GM23248 (cell line): Measurements from ENCODE around the gene ARHGAP45. TPM values are rescaled to one million over a fixed set of nuclear protein-coding genes. Genes with fewer than 3 reads are reported as not detected.
"Not testable (repeated sequence)": the region's sequence is repeated elsewhere in the genome, so short reads cannot be mapped to it uniquely, and the experiment has no call there.

ENCODE experiments used
- DNase-seq: peaks from one replicate; pipeline ENCODE4 v3.0.0-alpha.2; 2015
- H2AFZ ChIP-seq: fragments of 200-600 bp; sonication (generic); 2 replicates; pipeline ENCODE4 v1.6.1; 2016; ENCODE audit warnings: antibody characterized with exemption
- H3F3A ChIP-seq: fragments of 200-600 bp; sonication (generic); 2 replicates; pipeline ENCODE4 v1.6.1; 2016; ENCODE audit warnings: mild to moderate bottlenecking, antibody characterized with exemption, mixed run types; ENCODE audit not compliant: insufficient read depth
- H3K27ac ChIP-seq: fragments of 200-600 bp; sonication (generic); 2 replicates; pipeline ENCODE4 v1.5.1; 2016; ENCODE audit warnings: mild to moderate bottlenecking
- H3K27me3 ChIP-seq: fragments of 200-600 bp; sonication (generic); replicated peaks from 2 replicates; pipeline ENCODE4 v1.6.1; 2016; ENCODE audit warnings: mild to moderate bottlenecking; ENCODE audit not compliant: insufficient read depth
- H3K36me3 ChIP-seq: fragments of 200-600 bp; sonication (generic); 2 replicates; pipeline ENCODE4 v1.6.1; 2016; ENCODE audit warnings: low read depth, mild to moderate bottlenecking
- H3K4me1 ChIP-seq: fragments of 200-600 bp; sonication (generic); 2 replicates; pipeline ENCODE4 v1.6.1; 2016; ENCODE audit warnings: mild to moderate bottlenecking; ENCODE audit not compliant: insufficient read depth
- H3K4me2 ChIP-seq: fragments of 200-600 bp; sonication (generic); one replicate; pipeline ENCODE4 v1.6.1; 2016; ENCODE audit warnings: mild to moderate bottlenecking; ENCODE audit not compliant: unreplicated experiment
- H3K4me3 ChIP-seq: fragments of 200-600 bp; sonication (generic); 2 replicates; pipeline ENCODE4 v1.5.1; 2016; ENCODE audit warnings: mild to moderate bottlenecking
- H3K79me2 ChIP-seq: fragments of 200-600 bp; sonication (generic); 2 replicates; pipeline ENCODE4 v1.6.1; 2016; ENCODE audit warnings: mild to moderate bottlenecking; ENCODE audit not compliant: insufficient read depth
- H3K9ac ChIP-seq: fragments of 200-600 bp; sonication (generic); 2 replicates; pipeline ENCODE4 v1.6.1; 2016; ENCODE audit warnings: mild to moderate bottlenecking
- H3K9me2 ChIP-seq: fragments of 200-600 bp; sonication (generic); 2 replicates; pipeline ENCODE4 v1.6.1; 2016; ENCODE audit warnings: mixed run types, mild to moderate bottlenecking, moderate library complexity; ENCODE audit not compliant: insufficient read depth
- H3K9me3 ChIP-seq: fragments of 200-600 bp; sonication (generic); one replicate; pipeline ENCODE4 v1.6.1; 2017; ENCODE audit warnings: low read depth
- H4K20me1 ChIP-seq: fragments of 200-600 bp; sonication (generic); 2 replicates; pipeline ENCODE4 v1.6.0; 2016; ENCODE audit not compliant: insufficient read depth
- EZH2 ChIP-seq: fragments of 200-600 bp; sonication (generic); IDR thresholded peaks from 2 replicates; pipeline ENCODE4 v1.6.1; 2018; ENCODE audit warnings: antibody characterized with exemption, mild to moderate bottlenecking; ENCODE audit not compliant: insufficient read depth, poor library complexity, severe bottlenecking
- EZH2phosphoT487 ChIP-seq: fragments of 200-600 bp; sonication (generic); IDR thresholded peaks from 2 replicates; pipeline ENCODE4 v1.6.1; 2018; ENCODE audit warnings: antibody characterized with exemption, moderate library complexity, mild to moderate bottlenecking, low read depth; ENCODE audit not compliant: insufficient read depth
- WGBS, 2 experiments: methylation state at CpG; one replicate each; pipeline ENCODE4 v1.1.6; 2015 to 2017; ENCODE audit warnings: low lambda C conversion rate in 2 of 2, low coverage in 1 of 2; ENCODE audit errors: missing lambda C conversion rate in 2 of 2; 5-methylcytosine and 5-hydroxymethylcytosine counted together
- in situ Hi-C: fragments of 300-500 bp; cut with MboI; formaldehyde crosslinking; loops from 2 replicates; pipeline ENCODE4 v1.15.0; 2020
- polyA plus RNA-seq: library from polyadenylated mRNA; unstranded; fragments of >200 nt; fragmentation: Nextera tagmentation; extraction: Ambion mirVana; gene quantifications from 2 replicates; pipeline ENCODE4 v1.2.1, GENCODE V29; 2016
- total RNA-seq: library from RNA; depleted of rRNA; stranded (reverse); fragments of >200 nt; shearing (Covaris generic); gene quantifications from 2 replicates; pipeline ENCODE4 v1.2.3, GENCODE V29; 2014

Gene ARHGAP45
- total and polyA plus RNA-seq, 2 experiments from 2014 or later = 3.5 to 6.3 TPM

- 53 to 60% methylated on average over 18 of the region's 18 CpGs for WGBS, 2 experiments
- Histone ChIP-seq H3K4me3 (peak overlapping the region; percentile 85), H2AFZ (no peak overlapping the region), H3F3A (peaks cover 17% of the 10 kb centered on the region), H3K36me3 (no peaks in the 10 kb centered on the region), H3K27ac (peak overlapping the region; percentile 85), H4K20me1 (no peaks in the 10 kb centered on the region; the same call in 1 of the 2 replicates), H3K9ac (peak overlapping the region; percentile 94), H3K27me3 (no peaks in the 10 kb centered on the region), H3K4me1 (peaks cover 33% of the 10 kb centered on the region), H3K9me2 (no peaks in the 10 kb centered on the region), H3K9me3 (no peaks in the 10 kb centered on the region), H3K4me2 (peak overlapping the region; percentile 92), H3K79me2 (peaks cover 63% of the 10 kb centered on the region)
- in situ Hi-C loops = no loop called here
- TF ChIP-seq EZH2phosphoT487 = no peak
- TF ChIP-seq EZH2 = no peak
- no peak for DNase-seq
Measured at GRCh38 chr19:1019616-1019961, 47.4 kb upstream of the ARHGAP45 start.

GRCh38 chr19:1019980-1020867, 46.7 kb upstream of the ARHGAP45 start:
- Histone ChIP-seq H3K36me3 (no peaks in the 10 kb centered on the region), H3K4me3 (peak overlapping the region; percentile 85), H3K9me2 (no peaks in the 10 kb centered on the region), H3K4me2 (peak overlapping the region; percentile 92), H3K27me3 (no peaks in the 10 kb centered on the region), H3K27ac (peak overlapping the region; percentile 85), H3K9ac (peak overlapping the region; percentile 94), H4K20me1 (no peaks in the 10 kb centered on the region; the same call in 1 of the 2 replicates), H3F3A (peaks cover 17% of the 10 kb centered on the region), H2AFZ (no peak overlapping the region), H3K9me3 (no peaks in the 10 kb centered on the region), H3K79me2 (peaks cover 57% of the 10 kb centered on the region), H3K4me1 (peaks cover 33% of the 10 kb centered on the region)
- no peak for DNase-seq
- no peak for TF ChIP-seq EZH2
- no peak for TF ChIP-seq EZH2phosphoT487
- in situ Hi-C loops = no loop called here
- WGBS, 2 experiments = 2 to 4% methylated on average over 34 to 60 of the region's 60 CpGs

- peak within 1 kb of the TSS; percentile 67 for H2AFZ ChIP-seq
- no peaks in the 10 kb centered on the region for H3K9me2 ChIP-seq
Measured at GRCh38 chr19:1020868-1021425, 46.0 kb upstream of the ARHGAP45 start, which contains the start of gene TMEM259. Gene TMEM259, minus strand, starts transcription at chr19:1021123. Its CDS starts 127 bp downstream, at chr19:1020996.

GRCh38 chr19:1023883-1024188, 43.1 kb upstream of the ARHGAP45 start:
- WGBS, 2 experiments = 37 to 45% methylated on average over 5 of the region's 5 CpGs
- DNase-seq, H4K20me1 ChIP-seq, H3K4me1 ChIP-seq, H3K27me3 ChIP-seq, H2AFZ ChIP-seq, H3K4me3 ChIP-seq, in situ Hi-C loops, H3K9me3 ChIP-seq, H3K36me3 ChIP-seq, H3K4me2 ChIP-seq, H3K27ac ChIP-seq, H3K9me2 ChIP-seq, H3K9ac ChIP-seq: not testable (repeated sequence)
- Histone ChIP-seq H3F3A (peaks cover 17% of the 10 kb centered on the region), H3K79me2 (peaks cover 49% of the 10 kb centered on the region)

More at GRCh38 chr19:1020868-1021425, 46.0 kb upstream of the ARHGAP45 start, which contains the start of gene TMEM259:
- no peaks in the 10 kb centered on the region for H3K36me3 ChIP-seq
- peaks cover 50% of the 10 kb centered on the region for H3K79me2 ChIP-seq
- H3K27me3 ChIP-seq = no peaks in the 10 kb centered on the region
- H3K27ac ChIP-seq = peak within 1 kb of the TSS; percentile 85
- in situ Hi-C loops = no loop called here
- no peak for TF ChIP-seq EZH2
- no peak for TF ChIP-seq EZH2phosphoT487
- DNase-seq = peak; percentile 99
- peak within 1 kb of the TSS; percentile 85 for H3K4me3 ChIP-seq
- WGBS, 2 experiments = 2 to 3% methylated on average over 42 to 58 of the region's 68 CpGs
- H3K9ac ChIP-seq = peak within 1 kb of the TSS; percentile 94
- no peaks in the 10 kb centered on the region for H3K9me3 ChIP-seq
- H3K4me2 ChIP-seq = peak within 1 kb of the TSS; percentile 92
- H3K4me1 ChIP-seq = peaks cover 33% of the 10 kb centered on the region
- no peaks in the 10 kb centered on the region; the same call in 1 of the 2 replicates for H4K20me1 ChIP-seq
- H3F3A ChIP-seq = peaks cover 17% of the 10 kb centered on the region

GRCh38 chr19:1025080-1025479, 41.9 kb upstream of the ARHGAP45 start:
- H3K36me3 ChIP-seq, H3K9me3 ChIP-seq, DNase-seq, H3K4me3 ChIP-seq, H3K4me2 ChIP-seq, H3K9ac ChIP-seq, H2AFZ ChIP-seq, H3K4me1 ChIP-seq, H3K27me3 ChIP-seq, in situ Hi-C loops, H4K20me1 ChIP-seq, H3K9me2 ChIP-seq, H3K27ac ChIP-seq: not testable (repeated sequence)
- peaks cover 17% of the 10 kb centered on the region for H3F3A ChIP-seq
- WGBS, 2 experiments = 81 to 84% methylated on average over 6 of the region's 6 CpGs
- H3K79me2 ChIP-seq = peaks cover 49% of the 10 kb centered on the region
